Measurements from ENCODE around the gene MON1B. TPM values are rescaled to one million over a fixed set of nuclear protein-coding genes. Genes with fewer than 3 reads are reported as not detected.

The MON1B gene
- polyA plus RNA-seq, 1 donor from 2014 or later: 11.6 TPM

GRCh38 chr16:77207030-77207429 is 16.0 kb downstream of the MON1B start:
- TF ChIP-seq MXI1 (conservative IDR thresholded peaks at IDR 0.05; ENCODE audit: poor library complexity, severe bottlenecking): no peak
- no peak for TF ChIP-seq SMC3 (conservative IDR thresholded peaks at IDR 0.05; ENCODE audit: poor library complexity)
- TF ChIP-seq RAD21 (conservative IDR thresholded peaks at IDR 0.05): no peak
- TF ChIP-seq, protein P1, sequence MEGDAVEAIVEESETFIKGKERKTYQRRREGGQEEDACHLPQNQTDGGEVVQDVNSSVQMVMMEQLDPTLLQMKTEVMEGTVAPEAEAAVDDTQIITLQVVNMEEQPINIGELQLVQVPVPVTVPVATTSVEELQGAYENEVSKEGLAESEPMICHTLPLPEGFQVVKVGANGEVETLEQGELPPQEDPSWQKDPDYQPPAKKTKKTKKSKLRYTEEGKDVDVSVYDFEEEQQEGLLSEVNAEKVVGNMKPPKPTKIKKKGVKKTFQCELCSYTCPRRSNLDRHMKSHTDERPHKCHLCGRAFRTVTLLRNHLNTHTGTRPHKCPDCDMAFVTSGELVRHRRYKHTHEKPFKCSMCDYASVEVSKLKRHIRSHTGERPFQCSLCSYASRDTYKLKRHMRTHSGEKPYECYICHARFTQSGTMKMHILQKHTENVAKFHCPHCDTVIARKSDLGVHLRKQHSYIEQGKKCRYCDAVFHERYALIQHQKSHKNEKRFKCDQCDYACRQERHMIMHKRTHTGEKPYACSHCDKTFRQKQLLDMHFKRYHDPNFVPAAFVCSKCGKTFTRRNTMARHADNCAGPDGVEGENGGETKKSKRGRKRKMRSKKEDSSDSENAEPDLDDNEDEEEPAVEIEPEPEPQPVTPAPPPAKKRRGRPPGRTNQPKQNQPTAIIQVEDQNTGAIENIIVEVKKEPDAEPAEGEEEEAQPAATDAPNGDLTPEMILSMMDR (IDR thresholded peaks at IDR 0.05; ENCODE audit: poor library complexity, severe bottlenecking): no peak
- TF ChIP-seq TAF1 (IDR thresholded peaks at IDR 0.05; ENCODE audit: low read depth): no peak
- TF ChIP-seq, protein P2, sequence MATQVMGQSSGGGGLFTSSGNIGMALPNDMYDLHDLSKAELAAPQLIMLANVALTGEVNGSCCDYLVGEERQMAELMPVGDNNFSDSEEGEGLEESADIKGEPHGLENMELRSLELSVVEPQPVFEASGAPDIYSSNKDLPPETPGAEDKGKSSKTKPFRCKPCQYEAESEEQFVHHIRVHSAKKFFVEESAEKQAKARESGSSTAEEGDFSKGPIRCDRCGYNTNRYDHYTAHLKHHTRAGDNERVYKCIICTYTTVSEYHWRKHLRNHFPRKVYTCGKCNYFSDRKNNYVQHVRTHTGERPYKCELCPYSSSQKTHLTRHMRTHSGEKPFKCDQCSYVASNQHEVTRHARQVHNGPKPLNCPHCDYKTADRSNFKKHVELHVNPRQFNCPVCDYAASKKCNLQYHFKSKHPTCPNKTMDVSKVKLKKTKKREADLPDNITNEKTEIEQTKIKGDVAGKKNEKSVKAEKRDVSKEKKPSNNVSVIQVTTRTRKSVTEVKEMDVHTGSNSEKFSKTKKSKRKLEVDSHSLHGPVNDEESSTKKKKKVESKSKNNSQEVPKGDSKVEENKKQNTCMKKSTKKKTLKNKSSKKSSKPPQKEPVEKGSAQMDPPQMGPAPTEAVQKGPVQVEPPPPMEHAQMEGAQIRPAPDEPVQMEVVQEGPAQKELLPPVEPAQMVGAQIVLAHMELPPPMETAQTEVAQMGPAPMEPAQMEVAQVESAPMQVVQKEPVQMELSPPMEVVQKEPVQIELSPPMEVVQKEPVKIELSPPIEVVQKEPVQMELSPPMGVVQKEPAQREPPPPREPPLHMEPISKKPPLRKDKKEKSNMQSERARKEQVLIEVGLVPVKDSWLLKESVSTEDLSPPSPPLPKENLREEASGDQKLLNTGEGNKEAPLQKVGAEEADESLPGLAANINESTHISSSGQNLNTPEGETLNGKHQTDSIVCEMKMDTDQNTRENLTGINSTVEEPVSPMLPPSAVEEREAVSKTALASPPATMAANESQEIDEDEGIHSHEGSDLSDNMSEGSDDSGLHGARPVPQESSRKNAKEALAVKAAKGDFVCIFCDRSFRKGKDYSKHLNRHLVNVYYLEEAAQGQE (IDR thresholded peaks at IDR 0.05; ENCODE audit: borderline replicate concordance): no peak
- no peak for TF ChIP-seq POLR2AphosphoS5 (IDR thresholded peaks at IDR 0.05)
- no peak for TF ChIP-seq EZH2 (IDR thresholded peaks at IDR 0.05; ENCODE audit: borderline replicate concordance, insufficient read depth, low read length, poor library complexity, severe bottlenecking)
- TF ChIP-seq EP300 (conservative IDR thresholded peaks at IDR 0.05; ENCODE audit: poor library complexity, severe bottlenecking): no peak
- no peak overlapping the region for H2AFZ ChIP-seq (ENCODE audit: low read depth, low read length)

GRCh38 chr16:77208382-77208781 is 17.4 kb downstream of the MON1B start:
- Histone ChIP-seq H3K4me3 (ENCODE audit: low read length) (no peak overlapping the region), H3K9me2 (ENCODE audit: insufficient read depth, low read length) (no peaks in the 10 kb centered on the region), H2AFZ (ENCODE audit: low read depth, low read length) (no peak overlapping the region), H3K4me2 (ENCODE audit: low read length) (no peak overlapping the region), H3K79me2 (replicated peaks; ENCODE audit: insufficient read depth, low read length) (no peaks in the 10 kb centered on the region), H3K27ac (ENCODE audit: low read length) (no peak overlapping the region), H3K36me3 (ENCODE audit: insufficient read depth, low read length) (no peaks in the 10 kb centered on the region), H3K27me3 (ENCODE audit: insufficient read depth, low read depth, low read length) (peaks cover 5% of the 10 kb centered on the region), H4K20me1 (ENCODE audit: insufficient read depth) (no peaks in the 10 kb centered on the region), H3F3A (ENCODE audit: insufficient read depth, low read length, poor library complexity, severe bottlenecking) (no peaks in the 10 kb centered on the region), H3K9me3 (ENCODE audit: low read length) (no peaks in the 10 kb centered on the region), H3K9ac (ENCODE audit: low read length) (no peak overlapping the region)
- TF ChIP-seq EP300 (conservative IDR thresholded peaks at IDR 0.05; ENCODE audit: poor library complexity, severe bottlenecking) (no peak), EZH2 (IDR thresholded peaks at IDR 0.05; ENCODE audit: borderline replicate concordance, insufficient read depth, low read length, poor library complexity, severe bottlenecking) (no peak), POLR2AphosphoS5 (IDR thresholded peaks at IDR 0.05) (no peak), RAD21 (conservative IDR thresholded peaks at IDR 0.05) (no peak), TAF1 (IDR thresholded peaks at IDR 0.05; ENCODE audit: low read depth) (no peak)
- TF ChIP-seq, protein P1 (IDR thresholded peaks at IDR 0.05; ENCODE audit: poor library complexity, severe bottlenecking): no peak

More at GRCh38 chr16:77207030-77207429, 16.0 kb downstream of the MON1B start:
- Histone ChIP-seq H4K20me1 (ENCODE audit: insufficient read depth) (no peaks in the 10 kb centered on the region), H3K36me3 (ENCODE audit: insufficient read depth, low read length) (no peaks in the 10 kb centered on the region), H3K27me3 (ENCODE audit: insufficient read depth, low read depth, low read length) (no peaks in the 10 kb centered on the region), H3K9ac (ENCODE audit: low read length) (no peak overlapping the region), H3K4me2 (ENCODE audit: low read length) (no peak overlapping the region), H3K79me2 (replicated peaks; ENCODE audit: insufficient read depth, low read length) (no peaks in the 10 kb centered on the region), H3F3A (ENCODE audit: insufficient read depth, low read length, poor library complexity, severe bottlenecking) (no peaks in the 10 kb centered on the region), H3K4me3 (ENCODE audit: low read length) (no peak overlapping the region), H3K9me2 (ENCODE audit: insufficient read depth, low read length) (no peaks in the 10 kb centered on the region), H3K27ac (ENCODE audit: low read length) (no peak overlapping the region), H3K9me3 (ENCODE audit: low read length) (no peaks in the 10 kb centered on the region)

Measured in neural cell (in vitro differentiated cells).